GM18909 (cell line): ENCODE measurements around the gene MMD2.

Experiments
- ATAC-seq: cut with Tn5 transposase; IDR thresholded peaks from one replicate; pipeline ENCODE4 v1.9.1; 2021; ENCODE audit warnings: mild to moderate bottlenecking; ENCODE audit not compliant: unreplicated experiment, poor library complexity

The MMD2 gene

DNA sequence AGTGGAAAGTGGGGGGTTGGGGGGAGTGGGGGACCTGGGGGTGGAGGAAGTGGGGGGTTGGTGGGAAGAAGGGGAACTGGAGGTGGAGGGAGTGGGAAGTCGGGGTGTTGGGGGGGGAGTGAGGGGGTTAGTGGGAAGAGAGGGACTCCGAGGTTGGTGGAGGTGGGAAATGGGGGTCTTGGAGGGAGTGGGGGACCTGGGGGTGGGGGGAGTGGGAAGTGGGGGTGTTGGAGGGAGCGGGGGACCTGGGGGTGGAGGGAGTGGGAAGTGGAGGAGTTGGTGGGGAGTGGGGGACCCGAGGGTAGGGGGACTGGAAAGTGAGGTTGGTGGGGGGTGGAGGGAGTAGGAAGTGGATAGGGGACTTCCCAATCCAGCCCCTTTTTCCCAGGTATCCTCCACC, 906 bp upstream of the MMD2 start:
- ATAC-seq, result no peak

GRCh38 chr7:4959306-4959705, 319 bp upstream of the MMD2 start:
- no peak for ATAC-seq

DNA sequence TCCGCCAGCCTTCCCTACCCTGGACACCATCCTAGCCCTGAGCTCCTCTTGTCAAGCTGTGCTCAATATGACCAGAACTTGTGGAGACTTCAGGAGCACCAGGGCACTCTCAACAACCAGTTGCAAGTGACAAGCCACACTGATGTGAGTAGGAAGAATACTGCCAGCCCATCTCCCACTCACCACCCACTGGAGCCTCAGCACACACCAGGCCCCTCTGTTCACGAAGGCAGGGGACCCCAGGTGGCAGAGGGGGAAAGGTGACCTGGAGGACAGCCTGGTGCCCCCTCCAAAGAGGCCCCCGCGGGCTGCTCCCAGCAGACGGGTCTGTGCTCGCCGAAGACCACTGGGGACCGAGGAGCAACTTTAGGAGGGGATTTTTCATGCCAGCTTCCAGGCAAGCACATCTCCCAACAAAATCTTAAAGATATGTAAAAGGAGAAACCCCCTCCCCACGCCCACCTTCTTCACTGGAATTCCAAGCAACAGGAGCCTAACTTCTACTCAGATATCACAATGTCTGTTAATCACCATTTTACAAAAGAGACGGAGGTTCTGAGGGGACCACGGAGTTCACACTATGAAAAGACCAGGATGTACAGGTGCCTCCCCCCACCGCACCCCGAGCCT, 1.0 kb downstream of the MMD2 start:
- no peak for ATAC-seq

GRCh38 chr7:4951903-4952636, 6.9 kb downstream of the MMD2 start:
- peak; percentile 46 for ATAC-seq

- no peak for ATAC-seq
These were observed 7.7 kb downstream of the MMD2 start for GRCh38 chr7:4951304-4951703.

DNA sequence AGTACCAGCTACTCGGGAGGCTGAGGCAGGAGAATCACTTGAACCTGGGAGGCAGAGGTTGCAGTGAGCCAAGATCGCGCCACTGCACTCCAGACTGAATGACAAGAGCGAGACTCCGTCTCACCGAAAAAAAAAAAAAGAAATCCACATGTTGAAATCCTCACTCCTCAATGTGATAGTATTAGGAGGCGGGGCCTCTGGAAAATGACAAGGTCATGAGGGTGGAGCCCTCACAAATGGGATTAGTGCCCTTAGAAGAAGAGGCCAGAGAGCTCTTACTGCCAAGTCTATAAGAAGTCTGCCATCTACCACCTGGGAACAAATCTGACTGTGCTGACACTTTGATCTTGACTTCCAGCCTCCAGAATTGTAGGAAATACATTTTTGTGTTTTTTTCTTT, 10.6 kb downstream of the MMD2 start:
- ATAC-seq, result no peak

DNA sequence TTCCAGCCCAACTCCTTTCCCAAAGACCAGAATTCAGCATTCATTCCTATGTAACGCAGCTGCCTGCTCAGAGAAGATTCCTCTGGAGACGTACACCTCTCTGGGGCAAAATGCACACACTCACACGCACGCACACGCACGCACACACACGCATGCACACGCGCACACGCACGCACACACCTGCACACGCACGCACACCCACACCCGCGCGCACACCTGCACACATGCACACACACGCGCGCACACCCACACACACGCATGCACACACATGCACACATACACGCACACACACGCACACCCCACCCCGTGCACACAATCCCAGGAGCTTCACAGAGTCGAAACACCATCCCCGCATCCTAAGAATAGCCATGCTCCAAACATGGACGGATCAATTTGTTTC, 13.0 kb downstream of the MMD2 start:
- ATAC-seq, result no peak

DNA sequence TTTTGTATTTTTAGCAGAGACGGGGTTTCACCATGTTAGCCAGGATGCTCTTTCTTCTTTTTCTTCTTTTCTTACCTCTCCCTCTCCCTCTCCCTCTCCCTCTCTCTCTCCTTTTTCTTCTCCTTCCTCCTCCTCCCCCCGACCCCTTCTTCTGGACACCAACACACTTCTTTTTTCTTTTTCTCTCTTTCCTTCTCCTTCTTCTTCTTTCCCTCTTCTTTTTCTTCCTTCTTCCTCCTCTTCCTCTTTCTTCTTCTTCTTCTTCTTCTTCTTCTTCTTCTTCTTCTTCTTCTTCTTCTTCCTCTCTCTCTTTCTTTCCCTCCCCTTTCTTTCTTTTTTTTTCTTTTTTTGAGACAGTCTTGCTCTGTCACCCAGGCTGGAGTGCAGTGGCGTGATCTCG, 14.0 kb downstream of the MMD2 start:
- ATAC-seq, result no peak

DNA sequence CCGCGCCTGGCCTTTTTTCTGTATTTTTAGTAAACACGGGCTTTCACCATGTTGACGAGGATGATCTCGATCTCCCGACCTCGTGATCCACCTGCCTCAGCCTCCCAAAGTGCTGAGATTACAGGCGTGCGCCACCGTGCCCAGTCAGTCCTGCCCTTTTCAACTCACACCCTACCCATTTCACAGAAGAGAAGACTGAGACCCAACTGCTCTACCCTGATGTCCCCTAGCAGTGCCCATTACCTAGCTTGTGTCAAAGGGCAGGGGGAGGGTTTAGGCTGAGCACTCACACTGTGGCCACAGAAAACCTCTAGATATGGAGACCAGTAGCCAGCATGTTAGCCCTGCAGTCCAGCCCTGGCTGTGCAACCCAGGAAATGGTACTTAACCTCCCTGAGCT, 15.7 kb downstream of the MMD2 start:
- ATAC-seq, result no peak

GRCh38 chr7:4939971-4940728, 18.8 kb downstream of the MMD2 start:
- ATAC-seq, result no peak

DNA sequence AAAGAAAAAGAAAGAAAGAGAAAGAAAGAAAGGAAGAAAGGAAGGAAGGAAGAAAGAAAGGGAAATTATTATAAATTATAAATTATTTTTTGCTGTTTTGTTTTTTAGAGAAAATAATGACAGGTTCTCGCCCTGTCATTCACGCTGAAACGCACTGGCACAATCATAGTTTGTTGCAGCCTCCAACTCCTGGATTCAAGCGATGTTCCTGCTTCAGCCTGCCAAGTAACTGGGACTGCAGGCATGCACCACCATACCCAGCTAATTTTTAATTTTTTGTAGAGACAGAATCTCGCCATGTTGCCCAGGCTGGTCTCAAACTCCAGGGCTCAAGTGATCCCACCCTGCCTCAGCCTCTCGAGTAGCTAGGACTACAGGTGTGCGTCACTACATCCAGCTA, 21.6 kb downstream of the MMD2 start:
- no peak for ATAC-seq

DNA sequence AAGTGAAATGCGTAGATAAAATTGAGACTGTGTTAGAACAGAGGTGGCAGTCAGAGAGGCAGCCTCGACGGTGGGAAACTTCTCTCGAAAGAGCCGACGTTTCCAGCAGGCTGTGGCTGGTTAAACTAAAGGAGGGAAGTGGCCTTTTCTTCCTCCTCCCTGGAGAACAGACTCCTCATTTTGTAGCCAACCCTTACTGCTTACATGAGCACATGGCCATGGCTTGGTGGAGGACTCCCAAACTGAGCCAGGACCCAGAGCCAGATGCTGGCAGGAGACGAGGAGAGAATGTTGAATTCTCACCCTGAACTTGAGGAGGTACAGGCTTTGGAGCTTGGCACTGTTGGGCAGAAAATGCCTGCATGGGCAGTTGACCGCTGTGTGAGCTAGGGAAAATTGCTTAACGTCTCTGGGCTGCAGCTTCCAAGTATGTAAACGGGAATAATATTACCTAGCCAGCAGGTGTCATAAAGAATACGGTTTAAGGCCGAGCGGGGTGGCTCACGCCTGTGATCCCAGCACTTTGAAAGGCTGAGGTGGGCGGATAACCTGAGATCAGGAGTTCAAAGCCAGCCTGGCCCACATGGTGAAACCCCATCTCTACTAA, 24.5 kb downstream of the MMD2 start:
- ATAC-seq, result no peak

GRCh38 chr7:4931943-4932342, 27.0 kb downstream of the MMD2 start:
- no peak for ATAC-seq

DNA sequence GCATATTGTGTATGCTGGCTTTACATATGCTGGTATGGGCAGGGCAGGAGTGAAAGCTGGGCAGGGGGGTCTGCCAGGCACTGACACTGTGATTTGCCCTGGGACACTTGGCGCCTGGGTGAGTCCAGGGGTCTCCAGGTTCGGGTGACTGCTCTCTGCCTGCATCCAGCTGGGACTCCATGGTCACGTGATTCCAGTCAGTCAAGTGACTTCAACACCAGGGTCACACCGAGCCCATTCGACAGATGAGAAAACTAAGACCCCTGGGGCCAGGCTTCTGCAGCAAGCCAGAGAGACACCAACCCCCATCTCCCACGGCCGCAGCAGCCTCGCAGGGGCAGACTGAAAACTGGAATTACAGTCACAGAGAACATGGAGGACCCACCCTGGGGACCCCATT, 30.0 kb downstream of the MMD2 start:
- no peak for ATAC-seq

DNA sequence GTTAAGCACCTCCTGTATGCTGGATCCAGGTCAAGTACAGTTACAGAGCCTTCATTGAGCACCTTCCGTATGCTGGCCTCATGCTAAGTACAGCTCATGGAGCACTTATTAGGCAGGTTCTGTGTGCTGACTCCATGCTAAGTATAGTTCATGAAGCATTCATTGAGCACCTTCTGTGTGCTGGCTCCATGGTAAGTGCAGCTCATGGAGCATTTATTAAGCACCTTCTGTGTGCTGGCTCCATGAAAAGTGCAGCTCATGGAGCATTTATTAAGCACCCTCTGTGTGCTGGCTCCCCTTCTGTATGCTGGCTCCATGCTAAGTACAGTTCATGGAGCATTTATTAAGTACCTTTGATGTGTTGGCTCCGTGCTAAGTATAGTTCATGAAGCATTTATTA, 30.5 kb downstream of the MMD2 start:
- ATAC-seq, result no peak

DNA sequence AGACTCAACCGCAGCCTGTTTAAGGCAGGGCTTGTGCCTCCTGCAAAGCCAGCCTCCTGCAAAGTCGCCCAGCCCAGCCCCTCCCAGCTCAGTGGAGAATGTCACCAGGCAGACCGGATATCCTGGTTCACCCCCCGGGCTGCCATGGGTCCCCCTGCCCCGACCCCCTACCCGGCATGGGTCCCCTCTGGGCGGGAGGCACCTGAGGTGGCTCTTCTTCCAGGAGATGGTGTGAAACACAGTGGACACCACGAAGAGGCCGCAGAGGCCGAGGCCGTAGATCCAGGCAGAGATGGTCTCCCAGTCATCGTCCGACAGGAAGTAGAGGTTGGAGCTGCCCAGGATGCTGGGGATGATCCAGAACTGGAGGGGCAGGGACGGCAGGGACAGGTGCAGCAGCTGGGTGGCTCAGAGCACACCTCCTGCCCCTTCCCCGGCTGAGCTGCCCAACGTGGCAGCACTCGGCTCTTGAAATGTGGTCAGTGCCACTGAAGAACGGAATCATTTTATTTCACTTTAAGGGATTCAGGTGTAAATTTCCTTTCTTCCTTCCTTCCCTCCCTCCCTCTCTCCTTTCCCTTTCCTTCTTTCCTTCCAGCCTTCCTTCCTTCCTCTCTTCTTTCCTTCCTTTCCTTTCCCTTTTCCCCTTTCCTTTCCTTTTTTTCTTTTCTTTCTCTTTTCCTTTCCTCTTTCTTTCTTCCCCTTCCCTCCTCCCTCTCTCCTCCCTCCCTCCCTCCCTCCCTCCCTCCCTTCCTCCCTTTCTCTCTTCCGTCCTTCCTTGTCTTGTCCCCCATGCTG, 38.8 kb downstream of the MMD2 start:
- ATAC-seq, result no peak

GRCh38 chr7:4916113-4916512, 42.9 kb downstream of the MMD2 start:
- ATAC-seq, result no peak

- no peak for ATAC-seq
These were observed 47.7 kb downstream of the MMD2 start for GRCh38 chr7:4911111-4911828.

DNA sequence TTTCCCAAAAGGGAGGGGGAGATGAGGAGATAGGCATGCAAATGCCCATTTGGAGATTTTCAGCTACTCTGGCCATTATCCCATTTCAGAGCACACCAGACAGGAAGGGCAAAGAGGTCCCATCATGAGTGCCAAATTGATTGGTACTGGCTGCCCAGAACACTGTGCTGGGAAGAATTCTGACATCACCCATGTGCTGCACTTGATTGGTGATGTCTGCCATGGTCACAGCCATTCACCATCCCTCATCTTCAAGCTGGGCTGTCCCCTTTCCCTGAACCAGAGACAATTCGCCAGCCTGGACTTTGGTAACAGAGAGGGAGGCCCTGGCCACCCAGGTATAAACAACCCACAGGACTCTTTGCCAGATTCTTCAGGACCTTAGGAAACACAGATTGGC, 52.3 kb downstream of the MMD2 start:
- no peak for ATAC-seq

DNA sequence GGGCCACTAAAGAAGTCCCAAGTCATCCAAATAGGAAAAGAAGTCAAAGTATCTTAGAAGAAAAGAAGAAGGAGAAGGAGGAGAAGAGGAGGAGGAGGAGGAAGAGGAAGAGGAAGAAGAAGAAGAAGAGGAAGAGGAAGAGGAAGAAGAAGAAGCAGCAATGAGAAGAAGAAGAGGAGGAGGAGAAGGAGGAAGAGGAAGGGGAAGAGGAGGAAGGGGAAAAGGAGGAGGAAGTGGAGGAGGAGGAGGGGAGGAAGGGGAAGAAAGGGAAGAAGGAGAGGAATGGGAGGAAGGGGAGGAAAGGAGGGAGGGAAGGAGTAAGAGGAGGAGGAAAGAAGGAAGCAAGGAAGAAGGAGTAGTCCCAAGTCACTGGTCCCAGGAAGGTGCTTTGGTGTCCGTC, 53.8 kb downstream of the MMD2 start:
- ATAC-seq, result no peak
